IPS-11a (cell line): ENCODE data around the gene DCAF17.
"Not testable (repeated sequence)": the region's sequence is repeated elsewhere in the genome, so short reads cannot be mapped to it uniquely, and the experiment has no call there.

Experiments used
- H3K4me3 ChIP-seq: one replicate; pipeline ENCODE4 v1.5.1; 2013; ENCODE audit warnings: low read depth, low read length, control low read depth

Gene DCAF17

DNA sequence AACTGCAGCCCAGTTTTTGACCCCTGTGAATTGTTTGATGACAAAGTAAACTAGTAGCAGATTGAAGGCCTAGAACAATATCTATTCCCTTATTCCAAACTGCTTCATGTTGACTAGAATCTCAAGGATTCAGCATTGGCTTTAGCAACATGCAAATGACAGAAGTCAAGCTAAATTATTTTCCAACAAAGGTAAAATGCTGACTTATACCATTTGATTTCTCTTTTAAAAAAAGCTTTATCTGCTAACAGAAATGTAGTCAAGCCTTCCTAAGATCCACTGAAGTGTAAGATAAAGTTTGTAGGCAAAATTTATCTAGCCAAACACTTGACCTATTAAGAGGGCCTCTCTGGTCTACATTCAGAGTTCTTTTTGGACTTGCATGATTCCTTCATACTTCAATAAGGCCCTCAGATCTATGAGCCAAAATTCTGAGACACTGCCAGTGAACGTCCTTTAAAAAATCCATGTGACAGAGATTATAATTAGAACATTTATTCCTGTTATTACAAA, 78.7 kb downstream of the DCAF17 start:
- H3K4me3 ChIP-seq: no peak overlapping the region

DNA sequence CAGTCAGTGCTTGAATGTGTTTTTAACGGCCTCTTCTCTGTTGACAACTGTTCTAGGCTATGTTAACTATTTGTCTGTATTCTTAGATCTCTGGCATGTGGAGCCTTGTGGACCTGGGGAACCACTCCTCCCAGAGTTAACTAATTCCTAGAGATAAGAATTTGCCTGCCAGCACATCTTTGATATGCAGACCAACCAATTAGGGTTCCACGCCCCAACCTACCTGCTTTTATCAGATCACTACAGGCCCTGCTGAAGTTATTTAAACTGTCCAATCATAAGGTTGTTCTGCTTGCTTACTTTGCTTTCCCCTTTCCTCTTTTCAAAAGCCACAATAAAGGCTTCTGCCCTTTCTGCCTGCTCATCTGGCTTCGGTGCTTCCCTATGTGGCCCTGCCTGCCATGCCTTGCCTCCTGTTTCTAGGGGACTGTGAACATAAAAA, 79.7 kb downstream of the DCAF17 start:
- H3K4me3 ChIP-seq: no peak overlapping the region

DNA sequence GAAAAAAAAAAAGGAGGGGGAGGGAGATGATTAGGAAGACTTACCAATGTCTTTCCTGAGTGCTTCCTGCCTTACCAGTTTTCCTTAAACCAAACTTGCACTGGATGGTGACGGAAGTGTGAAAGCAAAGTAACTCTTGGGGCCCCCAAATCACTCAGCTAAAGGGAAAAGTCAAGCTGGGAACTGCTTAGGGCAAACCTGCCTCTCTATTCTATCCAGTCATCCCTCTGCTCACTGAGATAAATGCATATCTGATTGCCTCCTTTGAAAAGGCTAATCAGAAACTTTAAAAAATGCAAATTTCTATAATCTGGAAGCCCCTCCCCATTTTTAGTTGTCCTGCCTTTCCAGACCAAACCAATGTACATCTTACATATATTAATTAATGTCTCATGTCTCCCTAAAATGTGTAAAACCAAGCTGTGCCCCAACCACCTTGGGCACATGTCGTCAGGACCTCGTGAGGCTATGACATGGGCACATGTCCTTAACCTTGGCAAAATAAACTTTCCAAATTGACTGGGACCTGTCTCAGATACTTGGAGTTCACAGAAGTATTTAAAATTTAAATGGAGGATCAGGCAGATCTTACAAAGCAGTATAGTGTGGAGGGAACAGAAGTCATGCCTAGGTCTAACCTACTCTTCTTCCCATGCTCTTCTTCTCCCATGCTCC, 81.0 kb downstream of the DCAF17 start:
- H3K4me3 ChIP-seq: no peak overlapping the region

DNA sequence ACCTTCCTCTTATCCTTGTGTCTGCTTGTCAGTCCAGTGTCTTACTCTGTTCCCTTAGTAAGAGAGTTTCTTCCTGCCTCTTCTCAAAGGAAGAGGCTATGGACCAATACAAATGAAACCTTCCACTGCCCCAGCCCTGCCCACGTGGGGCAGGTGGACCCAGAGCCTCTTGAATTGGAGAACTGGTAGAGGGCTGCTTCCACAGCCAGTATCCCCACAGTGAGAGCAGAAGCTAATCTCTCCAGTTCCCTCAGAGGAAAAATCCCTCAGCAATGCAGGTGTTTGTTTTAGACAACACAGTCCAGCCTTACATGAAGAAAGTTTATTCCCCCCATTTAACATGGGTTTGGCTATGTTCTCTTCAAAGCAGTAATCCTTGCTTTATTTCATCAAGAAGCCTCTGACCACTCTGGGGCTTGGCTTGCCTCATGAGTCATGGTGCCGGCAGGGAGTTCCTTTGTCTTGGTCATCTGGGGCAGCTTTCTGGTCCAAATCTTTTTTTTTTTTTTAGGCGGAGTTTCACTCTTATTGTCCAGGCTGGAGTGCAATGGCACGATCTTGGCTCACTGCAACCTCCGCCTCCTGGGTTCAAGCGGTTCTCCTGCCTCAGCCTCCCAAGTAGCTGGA, 81.8 kb downstream of the DCAF17 start:
- no peak overlapping the region for H3K4me3 ChIP-seq

DNA sequence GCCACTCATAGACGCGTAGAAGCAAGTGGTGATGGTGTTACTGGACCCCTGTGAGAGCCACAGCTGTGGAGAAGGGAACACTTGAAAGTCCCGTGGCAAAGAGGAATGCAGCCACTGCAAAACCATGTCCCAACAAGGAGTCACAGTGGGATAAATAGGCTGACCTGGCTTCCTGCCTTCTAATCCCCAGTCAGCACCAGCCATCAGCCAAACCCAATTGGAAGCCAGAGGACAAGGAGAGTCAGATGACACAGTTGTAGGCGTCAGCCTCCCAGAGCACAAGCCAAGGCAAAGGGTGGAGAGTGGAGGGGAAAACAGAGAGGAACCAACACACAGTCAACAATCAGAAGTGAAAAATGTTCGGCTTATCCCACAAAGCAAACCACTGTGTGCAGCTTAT, 82.8 kb downstream of the DCAF17 start:
- no peak overlapping the region for H3K4me3 ChIP-seq

DNA sequence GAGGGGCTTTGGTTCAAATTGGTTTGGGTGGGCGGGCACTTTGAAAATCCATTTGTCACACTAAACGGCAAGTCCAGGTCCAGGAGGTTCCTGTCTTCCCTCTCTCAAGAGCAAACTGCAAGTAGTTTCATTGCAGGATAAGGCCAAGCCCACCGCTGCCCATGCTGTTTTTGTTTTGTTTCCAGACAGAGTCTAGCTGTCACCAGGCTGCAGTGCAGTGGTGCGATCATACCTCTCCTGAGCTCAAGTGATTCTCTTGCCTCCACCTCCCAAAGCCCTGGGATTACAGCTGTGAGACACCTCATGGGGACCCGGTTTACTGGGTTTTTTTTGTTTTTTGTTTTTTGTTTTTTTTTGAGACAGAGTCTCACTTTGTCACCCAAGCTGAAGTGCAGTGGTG, 86.4 kb downstream of the DCAF17 start:
- H3K4me3 ChIP-seq: no peak overlapping the region

DNA sequence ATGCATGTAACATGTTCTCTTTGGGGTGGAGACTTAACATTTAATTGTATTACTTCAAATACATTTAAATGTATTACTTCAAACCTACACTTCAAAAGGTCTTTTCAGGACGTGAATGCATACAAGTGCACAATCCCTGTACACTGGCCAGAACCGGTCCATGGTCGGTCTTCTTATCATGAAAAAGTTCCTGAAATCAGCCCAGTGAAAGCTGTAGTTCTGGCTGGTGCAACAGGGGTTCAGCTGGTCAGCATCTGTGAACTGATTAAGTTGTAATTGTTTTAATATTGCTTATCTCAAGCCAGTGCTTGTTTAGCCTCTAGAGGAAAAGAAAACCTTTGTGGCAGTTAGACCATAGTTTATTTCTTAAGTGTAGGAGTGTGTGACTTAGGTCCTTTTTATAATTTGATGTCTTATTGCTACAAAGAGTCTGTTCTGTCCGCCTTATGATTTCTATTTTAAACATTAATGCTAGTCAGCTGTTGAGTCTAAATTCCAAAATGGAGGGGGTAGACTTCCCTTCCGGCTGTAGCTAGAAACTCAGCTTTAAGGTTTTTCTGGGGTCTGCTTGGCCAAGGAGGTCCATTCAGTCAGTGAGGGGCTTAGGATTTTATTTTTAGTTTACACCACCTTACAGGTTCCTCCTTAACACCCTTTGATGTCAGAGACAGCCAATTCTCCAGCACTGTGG, 87.5 kb downstream of the DCAF17 start:
- peak overlapping the region; percentile 75 for H3K4me3 ChIP-seq

DNA sequence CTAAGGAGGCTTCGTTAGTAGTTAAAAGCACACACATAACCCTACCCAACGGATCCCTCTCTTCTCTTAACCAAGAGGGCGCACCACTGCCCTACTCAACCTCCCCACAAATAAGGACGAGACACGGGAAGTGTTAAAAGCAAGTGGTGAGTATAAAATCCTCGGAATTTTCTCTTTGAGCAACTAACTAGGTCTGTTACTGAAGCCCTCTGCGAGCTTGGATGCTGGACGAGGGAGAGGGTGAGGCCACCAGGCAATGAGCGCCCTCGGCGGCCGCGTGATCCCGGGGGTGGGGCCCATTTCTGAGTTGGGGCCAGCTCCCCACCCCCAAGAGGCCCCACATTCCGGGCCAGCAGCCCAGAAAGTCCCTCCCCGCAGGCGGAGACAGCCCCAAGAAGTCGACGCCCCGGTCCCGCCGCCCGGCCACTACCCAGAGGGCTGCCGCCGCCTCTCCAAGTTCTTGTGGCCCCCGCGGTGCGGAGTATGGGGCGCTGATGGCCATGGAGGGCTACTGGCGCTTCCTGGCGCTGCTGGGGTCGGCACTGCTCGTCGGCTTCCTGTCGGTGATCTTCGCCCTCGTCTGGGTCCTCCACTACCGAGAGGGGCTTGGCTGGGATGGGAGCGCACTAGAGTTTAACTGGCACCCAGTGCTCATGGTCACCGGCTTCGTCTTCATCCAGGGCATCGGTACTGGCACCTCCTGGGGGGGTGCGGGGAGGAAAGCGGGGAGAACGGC, 88.2 kb downstream of the DCAF17 start, which contains the start of gene CYBRD1:
Gene CYBRD1 (plus strand): TSS at position 423 of the 736 bp plus-strand sequence. CDS start 72 bp downstream, at position 495.
- H3K4me3 ChIP-seq: peak within 1 kb of the TSS; percentile 75

DNA sequence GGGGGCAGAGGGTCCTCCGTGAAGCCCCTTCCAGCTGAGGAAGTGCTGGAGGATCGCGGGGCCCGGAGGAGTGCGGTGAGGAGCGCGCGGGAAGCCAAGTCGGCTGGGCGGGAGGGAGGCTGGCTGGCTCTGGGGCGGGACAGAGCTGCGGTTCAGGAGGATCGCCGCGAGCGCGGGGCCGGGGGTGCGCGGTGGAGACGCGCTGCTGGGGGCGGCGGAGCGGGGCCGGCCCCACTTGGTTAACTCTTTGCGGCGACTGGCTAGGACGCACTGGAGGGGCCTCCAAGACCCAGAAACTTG, 88.7 kb downstream of the DCAF17 start:
- H3K4me3 ChIP-seq: peak overlapping the region; percentile 75

DNA sequence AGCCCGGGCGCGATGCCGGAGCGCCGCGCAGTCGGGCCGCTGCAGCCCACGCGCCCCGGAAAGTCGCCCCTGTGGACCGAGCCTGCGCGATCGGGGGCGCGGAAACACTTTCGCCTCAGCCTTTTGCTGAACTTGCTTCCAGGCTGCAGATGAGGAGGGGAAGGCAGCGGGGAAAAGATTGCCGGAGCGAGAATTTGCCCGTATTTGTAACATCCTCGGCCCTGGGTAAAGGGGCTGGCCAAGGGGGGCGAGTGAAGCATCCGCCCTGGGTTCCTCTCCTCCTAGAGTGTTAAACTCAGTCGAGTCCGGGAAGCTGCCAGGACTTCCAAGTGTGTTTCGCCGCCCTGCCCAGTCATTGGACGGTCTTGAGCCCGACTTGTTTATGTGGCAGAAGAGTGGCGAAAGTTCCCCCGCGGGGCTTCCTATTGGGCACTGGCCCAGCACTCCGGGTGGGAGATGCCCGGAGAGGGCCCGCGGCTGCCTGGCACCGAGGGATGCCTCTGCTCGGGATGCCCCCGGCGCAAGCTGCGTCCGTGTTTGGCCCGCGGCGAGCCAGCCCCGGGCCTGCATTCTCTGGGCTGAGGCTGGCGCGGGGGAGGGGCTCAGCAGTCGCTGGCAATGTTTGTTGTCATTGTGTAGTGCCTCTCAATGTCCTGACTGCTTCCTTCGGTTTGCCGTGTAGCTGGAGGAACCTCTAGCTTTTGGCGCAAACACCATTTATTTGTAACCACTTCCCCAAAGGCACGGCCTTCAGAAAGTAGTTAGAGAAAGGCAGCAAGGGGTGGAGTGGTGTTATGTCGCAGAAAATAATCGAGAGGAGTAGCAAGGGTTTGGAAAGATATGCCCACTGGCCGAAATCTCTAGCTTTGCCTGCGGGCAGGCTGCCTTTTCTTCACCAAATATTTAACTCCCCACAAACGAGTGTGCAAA, 89.3 kb downstream of the DCAF17 start:
- H3K4me3 ChIP-seq: peak overlapping the region; percentile 75

DNA sequence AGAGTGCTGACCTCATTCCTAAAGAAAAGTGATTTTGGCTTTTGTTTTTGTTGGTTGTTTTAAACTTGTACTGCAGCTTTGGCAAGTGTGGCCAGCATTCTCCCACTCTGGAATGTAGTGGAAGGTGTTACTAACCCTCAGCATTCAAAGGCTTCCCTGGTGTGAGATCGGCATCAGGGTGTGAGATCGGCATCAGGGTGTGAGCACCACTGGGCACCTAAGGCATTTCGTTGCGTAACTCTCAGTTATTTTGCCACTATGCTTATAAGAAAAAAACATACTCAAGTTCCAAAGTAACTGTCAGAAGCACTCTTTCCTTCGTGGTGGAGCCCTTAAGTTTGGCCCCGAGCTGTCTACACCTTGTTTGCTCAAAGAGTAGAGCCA, 90.0 kb downstream of the DCAF17 start:
- peak overlapping the region; percentile 75 for H3K4me3 ChIP-seq

DNA sequence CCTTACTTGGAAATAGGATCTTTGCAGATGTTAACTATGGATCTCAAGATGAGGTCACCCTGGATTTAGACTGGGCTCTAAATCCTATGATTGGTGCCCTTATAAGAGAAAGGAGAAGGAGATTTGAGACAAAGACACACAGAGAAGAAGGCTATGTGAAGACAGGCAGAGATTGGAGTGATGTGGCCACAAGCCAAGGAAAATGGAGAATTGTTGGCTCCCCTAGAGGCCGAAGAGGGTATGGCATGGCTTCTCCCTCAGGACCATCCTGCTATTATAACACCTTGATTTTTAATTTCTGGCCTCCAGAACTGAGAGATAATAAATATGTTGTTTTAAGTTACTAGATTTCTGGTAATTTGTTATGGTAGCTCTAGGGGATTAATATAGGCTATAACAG, 95.9 kb downstream of the DCAF17 start:
- no peak overlapping the region for H3K4me3 ChIP-seq

DNA sequence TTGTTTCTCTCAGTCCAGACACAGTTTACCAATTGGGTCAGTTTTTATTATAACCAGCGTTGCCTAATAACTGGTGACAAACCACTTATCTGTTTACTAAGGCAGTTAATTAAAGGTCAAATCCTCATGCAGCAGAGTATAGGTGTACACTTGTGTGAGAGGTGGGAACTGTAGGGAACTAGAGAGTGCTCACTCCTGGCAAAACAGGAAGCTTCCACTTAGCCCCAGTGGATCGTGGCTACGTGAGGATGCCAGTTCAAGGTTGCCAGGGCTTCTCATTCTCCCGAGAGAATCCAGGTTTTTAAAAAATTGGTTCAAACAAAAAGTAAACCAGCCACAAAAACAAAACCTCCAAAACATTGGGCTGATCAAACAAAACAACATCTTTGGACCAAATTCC, 96.4 kb downstream of the DCAF17 start:
- no peak overlapping the region for H3K4me3 ChIP-seq

DNA sequence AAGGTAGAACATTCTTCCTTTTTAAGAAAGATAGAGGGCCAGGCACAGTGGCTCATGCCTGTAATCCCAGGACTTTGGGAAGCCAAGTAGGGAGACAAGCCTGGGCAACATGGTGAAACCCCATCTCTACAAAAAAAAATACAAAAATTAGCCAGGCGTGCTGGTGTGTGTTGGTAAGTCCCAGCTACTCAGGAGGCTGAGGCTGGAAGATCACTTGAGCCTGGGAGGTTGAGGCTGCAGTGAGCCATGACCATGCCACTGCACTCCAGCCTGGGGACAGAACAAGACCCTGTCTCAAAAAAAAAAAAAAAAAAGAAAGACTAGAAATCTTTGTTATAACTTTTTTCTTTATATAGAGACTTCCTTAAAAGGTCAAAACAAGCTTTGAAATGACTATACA, 96.8 kb downstream of the DCAF17 start:
- H3K4me3 ChIP-seq: not testable (repeated sequence)

DNA sequence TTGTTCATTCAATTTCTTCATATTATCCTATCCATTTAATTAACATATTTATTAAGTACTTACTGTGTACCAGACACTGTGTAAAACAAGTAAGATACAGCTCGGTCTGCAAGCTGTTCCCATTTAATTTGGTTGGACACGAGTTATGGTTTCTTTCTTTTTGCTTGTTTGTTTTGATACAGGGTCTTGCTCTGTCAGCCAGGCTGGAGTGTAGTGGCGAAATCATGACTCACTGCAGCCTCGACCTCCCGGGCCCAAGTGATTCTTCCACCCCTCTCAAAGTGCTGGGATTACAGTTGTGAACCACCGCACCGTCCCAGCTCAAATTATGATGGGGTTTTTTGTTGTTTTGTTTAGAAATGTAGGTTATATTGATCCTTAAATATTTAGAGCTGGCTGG, 97.3 kb downstream of the DCAF17 start:
- H3K4me3 ChIP-seq: no peak overlapping the region

DNA sequence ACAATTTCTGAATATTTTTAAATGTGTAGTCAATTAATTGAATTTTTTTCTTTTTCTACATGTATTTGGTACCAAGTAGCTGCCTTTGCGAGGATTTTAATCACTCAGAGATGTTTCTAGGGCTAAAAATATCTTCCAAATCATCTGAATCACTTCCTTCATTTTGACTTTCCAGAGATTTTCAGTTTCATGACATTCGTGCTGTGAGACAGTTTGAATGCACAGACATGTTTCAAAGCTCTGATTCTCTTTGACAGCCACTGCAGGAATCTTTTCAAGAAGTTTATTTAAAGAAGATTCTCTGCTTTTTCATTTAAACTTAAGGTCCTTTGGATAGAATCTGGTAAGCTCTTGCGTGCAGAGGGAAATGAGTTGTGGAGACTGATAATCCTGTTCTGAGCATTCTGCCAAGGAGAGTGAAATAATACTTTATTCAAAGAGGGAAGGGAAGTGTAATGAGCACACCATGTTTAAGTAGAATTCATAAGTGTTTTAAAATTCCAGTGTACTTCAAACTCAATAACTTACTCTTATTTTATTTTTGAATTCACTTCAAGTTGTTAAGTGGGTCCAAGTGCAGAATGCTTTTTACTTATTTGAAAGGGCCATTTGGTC, 97.9 kb downstream of the DCAF17 start:
- H3K4me3 ChIP-seq: no peak overlapping the region

DNA sequence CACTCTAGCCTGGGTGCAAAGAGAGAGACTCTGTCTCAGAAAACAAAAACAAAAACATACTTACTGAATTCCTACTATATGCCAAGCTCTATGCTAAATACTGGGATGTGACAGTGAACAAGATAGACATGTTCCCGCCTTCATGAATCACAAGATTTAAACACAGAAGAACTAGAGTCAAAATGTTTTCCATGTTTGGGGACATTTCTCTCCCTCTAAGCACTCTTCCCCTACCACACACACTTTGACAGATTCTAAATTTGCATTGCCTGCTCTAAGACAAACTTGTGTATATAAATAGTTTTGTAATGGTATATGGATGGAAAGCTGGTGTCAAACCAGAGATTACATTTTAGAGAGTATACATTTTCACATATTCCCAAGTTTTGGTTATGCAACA, 99.3 kb downstream of the DCAF17 start:
- no peak overlapping the region for H3K4me3 ChIP-seq
